Myometrial cell (primary cell): Measurements from ENCODE around the gene TMCC1. TPM values are rescaled to one million over a fixed set of nuclear protein-coding genes. Genes with fewer than 3 reads are reported as not detected.

Experiments used
- total RNA-seq: library from RNA; depleted of rRNA; stranded (reverse); fragments of >200 nt; gene quantifications from 2 replicates; pipeline ENCODE4 v1.2.3, GENCODE V29; 2015

Gene TMCC1
- total RNA-seq, result 2.3 and 3.0 TPM in 2 replicates

GRCh38 chr3:129893581-129894070 is at the start of gene TMCC1:
TMCC1 (minus strand) TSS chr3:129893711.

DNA sequence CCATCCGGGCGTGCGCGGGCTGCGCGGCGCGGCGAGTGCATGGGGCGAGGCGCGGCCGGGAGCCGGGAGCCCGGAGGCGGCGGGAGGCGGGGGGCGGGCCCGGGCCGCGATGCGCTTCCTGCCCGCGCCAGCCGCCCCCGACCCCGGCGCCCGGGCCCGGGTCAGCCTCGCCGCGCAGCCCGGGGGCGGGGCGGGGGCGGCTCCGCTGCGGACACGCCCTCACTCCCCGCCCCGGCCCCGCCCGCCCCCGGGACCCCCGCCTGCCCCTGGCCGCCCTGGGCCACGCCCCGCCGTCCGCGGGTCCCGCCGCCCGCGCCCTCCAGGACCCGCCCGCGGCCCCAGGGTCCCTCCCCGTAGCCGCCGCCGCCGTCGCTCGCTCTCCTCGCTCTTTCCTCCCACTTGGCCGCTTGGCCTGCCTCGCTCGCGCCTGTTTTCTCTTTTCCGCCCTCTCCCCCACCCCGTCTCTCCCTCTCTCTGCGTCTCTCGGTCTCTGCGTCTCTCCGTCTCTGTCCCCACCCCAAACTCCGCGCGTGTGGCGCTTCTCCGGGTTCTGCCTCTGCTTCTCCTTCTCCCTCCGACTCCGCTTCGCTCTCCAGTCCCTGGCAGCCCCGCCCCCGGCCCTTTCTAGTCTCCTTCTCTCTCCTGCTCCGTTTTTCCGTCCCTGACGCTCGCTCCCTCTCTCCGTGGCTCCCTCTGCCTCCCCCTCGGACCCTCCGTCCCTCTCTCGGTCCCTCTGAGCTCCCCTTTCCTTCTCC is 286.7 kb downstream of the TMCC1 start, which contains the start of gene PLXND1:
PLXND1 (minus strand) TSS at position 41 of the 755 bp plus-strand sequence; CDS start at position 4, 37 bp downstream.

Other genes starting within 250 kb of the TMCC1 start
- 0.18 and 0.86 TPM in 2 replicates for gene TRH, start 81.0 kb upstream of the TMCC1 start, total RNA-seq
- not detected in 2 replicates for gene ALG1L2, start 188.1 kb upstream of the TMCC1 start, total RNA-seq